GM19324 (cell line): Measurements from ENCODE around the gene GNG7.
"Not testable (repeated sequence)": the region's sequence is repeated elsewhere in the genome, so short reads cannot be mapped to it uniquely, and the experiment has no call there.

Experiments
- ATAC-seq: cut with Tn5 transposase; IDR thresholded peaks from one replicate; pipeline ENCODE4 v1.9.1; 2021; ENCODE audit warnings: mild to moderate bottlenecking, moderate library complexity; ENCODE audit not compliant: unreplicated experiment, low FRiP score

Gene GNG7

DNA sequence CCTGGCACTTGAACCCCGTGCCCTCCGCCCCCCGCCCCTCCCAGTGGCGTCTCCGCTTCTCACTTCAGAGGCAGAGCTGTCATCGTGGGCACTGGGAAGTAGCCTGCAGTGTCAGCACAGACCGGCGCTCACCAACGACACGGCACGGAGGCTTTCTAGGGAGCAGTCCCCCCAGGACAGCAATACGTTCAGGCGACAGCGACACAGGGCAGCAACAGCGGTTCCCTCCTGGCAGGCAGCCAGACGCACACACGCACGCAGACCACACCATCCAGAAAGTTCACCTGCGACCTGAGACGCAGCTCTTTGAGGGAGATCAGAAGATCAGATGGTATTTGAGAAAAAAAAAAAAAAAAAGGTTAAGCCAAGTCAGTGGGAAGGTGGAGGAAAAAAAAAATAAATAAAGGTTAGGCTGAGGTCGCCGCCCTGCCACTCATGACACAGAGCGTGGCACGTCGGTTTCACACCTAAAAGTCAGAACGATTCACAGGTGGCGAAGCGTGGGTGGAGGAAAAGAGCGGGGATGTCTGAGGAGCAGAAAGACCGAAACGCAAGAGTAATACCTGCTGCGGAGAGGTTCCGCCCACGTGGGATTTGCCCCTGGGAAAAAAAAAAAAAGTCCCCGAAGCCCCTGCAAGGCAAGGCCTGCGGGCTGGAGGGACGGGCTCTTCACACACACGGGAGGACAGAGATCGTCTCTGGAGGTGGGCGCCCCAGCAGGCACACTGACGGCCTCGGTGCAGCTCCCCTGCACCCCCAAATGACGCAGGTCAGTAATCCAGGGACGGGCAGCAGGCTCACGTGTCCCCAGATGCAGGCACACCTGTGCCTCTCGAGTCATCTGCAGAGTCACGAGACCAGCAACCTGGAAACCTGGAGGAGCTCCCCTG lies 94.5 kb downstream of the GNG7 start:
- peak; percentile 54 for ATAC-seq

DNA sequence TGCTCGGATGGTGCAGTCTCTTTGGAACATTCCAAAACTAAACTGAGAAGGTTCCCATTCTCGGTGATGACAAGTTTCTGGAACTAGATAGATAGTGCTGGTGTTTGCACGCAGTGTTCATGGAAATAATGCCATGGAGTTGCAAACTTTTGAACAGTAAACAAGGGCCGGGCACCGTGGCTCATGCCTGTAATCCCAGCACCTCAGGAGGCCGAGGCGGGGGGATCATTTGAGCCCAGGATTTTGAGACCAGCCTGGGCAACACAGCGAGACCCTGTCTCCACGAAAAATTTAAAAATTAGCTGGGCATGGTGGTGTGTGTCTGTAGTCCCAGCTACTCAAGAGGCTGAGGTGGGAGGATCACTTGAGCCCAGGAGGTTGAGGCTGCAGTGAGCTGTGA lies 95.7 kb downstream of the GNG7 start:
- ATAC-seq, result not testable (repeated sequence)

DNA sequence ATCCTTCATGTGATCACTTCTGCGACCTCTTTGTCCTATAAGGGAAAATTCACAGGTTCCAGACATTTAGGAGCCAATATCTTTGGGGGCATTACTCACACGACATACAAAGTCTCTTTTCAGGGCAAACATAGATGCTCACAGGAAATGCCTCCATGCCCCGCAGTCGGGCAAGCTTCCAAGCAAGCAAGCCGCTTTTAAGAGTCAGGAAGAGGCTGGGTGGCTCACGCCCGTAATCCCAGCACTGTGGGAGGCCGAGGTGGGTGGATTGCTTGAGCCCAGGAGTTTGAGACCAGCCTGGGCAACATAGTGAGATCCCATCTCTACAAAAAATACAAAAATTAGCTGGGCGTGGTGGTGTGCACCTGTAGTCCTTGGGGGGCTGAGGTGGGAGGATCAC lies 96.6 kb downstream of the GNG7 start:
- not testable (repeated sequence) for ATAC-seq

DNA sequence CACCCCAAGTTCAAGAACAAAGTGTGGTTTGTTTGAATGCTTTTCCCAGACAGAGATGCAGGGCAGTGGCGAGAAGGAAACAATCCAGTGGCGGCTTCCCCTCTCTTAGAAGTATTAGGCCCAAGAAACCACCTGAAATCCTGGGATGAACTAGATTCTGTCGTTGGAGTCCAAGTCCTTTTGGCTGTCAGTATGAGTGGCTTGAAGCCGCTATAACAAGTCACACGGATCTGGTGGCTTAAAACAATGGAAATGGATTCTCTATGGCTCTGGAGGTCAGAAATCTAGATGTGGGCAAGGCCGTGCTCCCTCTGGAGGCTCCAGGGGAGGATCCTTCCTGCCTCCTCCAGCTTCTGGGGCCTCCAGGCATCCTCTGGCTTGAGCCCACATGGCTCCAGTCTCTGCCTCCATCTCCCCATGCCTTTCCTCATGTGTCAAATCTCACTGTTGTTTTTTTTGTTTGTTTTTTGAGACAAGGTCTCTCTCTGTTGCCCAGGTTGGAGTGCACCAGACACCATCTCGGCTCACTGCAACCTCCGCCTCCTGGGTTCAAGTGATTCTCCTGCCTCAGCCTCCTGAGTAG lies 97.7 kb downstream of the GNG7 start:
- no peak for ATAC-seq

DNA sequence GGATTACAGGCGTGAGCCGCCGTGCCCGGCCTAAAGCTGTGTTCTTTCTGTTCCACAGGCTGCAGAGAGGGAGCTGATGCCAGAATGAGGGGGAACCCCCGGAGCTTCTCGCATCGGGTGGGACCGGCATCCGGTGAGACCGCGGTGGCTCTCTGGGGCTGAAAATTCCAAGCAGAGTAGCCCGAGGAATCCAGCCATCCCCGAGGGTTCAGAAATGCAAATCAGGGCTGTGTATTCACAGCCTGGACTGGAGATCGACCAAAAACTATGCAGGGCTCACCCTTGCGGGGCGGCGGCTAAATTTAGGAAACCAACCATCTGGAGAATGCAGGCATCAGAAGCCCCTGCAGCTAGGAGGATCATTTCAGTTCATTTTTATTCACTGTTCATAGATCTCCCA lies 99.2 kb downstream of the GNG7 start:
- no peak for ATAC-seq

DNA sequence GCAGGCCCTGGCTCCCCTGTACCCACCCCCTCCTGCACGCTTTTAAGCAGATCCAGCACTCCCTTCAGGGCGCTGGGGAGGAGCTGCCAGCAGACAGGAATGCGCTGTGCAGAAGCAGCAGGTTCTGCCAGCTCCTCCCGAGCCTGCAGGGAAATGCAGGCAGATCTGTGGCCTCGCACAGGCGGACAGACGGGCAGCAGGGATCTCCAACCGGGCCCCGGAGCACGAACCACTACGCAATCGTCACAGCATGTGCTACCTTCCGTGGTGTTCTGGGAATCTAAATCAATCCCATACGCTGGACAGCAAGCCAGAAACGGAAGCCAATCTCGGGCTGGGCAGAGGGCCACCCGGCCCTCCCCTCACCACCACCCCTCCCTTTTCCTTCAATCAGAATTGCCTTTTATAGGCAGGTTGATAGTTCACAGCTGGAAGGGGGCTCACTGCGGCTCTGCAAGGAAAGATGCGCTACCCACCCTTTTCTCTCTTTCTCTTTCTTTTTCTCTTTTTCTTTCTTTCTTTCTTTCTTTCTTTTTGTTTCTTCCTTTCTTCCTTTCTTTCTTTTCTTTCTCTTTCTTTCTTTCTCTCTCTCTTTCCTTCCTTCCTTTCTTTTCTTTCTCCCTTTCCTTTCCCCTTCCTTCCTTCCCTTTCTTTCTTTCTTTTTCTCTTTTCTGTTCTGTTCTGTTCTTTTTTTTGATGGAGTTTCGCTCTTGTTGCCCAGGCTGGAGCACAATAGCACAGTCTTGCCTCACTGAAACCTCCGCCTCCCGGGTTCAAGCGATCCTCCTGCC lies 99.9 kb downstream of the GNG7 start:
- no peak for ATAC-seq

DNA sequence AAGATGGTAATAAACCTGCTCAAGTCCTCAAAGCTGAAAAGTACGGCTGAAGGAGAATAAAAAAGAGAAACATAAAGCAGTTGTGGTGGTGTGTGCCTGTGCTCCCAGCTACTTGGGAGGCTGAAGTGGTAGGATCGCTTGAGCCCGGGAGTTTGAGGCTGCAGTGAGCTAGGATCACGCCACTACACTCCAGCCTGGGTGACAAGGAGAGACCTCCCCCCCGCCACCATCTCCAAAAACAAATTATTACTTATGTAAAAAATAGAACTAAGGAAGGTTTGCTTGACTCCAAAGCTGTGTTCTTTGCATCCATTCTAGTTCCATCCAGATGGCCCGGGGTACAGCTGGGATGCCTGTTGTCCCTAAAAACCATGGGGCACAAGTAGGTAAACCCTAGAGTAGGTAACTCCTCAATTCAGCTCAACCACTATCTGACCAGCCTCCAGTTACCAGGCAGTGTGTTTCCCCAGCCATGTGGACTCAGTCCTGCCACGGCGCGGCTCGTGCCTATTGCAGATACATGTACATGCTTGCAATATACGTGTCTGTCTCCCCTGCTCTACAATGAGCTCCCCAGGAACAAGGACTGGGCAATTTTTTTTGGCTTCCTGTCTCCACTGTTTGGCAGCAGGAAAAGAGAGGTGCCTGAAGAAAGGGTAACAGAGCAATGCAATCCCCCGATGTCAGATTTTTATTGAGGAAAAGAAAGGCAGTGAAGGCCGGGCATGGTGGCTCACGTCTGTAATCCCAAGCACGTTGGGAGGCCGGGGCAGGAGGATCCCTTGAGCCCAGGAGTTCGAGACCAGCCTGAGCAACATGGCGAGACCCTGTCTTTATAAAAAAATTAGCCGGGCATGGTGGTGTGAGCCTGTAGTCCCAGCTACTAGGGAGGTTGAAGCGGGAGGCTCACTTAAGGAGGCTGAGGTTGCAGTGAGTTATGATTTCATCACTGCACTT lies 101.3 kb downstream of the GNG7 start:
- no peak for ATAC-seq

DNA sequence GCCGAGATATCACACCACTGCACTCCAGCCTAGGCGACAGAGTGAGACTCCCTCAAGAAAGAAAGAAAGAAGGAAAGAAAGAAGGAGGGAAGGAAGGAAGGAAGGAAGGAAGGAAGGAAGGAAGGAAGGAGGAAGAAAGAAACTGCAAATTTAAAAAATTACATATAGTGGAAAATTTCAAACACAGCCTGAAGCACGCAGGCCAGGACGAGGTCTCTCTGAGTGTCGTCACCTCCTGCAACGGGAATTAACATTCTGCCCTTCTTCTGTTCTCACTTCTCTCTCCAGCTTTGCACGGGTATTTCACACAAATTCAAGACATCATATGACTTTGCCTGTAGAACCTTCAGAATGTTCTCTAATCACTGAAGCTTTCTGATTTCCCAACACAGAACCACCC lies 108.2 kb downstream of the GNG7 start:
- no peak for ATAC-seq

DNA sequence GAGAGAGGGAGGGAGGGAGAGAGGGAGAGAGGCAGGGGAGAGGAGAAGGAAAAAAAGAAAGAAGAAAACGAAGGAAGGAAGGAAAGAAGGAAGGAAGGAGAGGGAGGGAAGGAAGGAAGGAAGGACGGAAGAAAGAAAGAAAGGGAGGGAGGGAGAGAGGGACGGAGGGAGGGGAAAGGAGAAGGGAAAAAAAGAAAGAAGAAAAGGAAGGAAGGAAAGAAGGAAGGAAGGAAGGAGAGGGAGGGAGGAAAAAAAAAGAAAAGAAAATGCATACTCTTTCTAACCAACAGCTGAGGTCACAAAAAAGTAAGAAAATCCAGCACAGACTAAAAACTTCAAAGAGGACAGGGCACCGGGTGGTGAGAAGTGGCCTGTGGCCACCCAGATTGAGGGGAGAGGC lies 109.7 kb downstream of the GNG7 start:
- no peak for ATAC-seq

DNA sequence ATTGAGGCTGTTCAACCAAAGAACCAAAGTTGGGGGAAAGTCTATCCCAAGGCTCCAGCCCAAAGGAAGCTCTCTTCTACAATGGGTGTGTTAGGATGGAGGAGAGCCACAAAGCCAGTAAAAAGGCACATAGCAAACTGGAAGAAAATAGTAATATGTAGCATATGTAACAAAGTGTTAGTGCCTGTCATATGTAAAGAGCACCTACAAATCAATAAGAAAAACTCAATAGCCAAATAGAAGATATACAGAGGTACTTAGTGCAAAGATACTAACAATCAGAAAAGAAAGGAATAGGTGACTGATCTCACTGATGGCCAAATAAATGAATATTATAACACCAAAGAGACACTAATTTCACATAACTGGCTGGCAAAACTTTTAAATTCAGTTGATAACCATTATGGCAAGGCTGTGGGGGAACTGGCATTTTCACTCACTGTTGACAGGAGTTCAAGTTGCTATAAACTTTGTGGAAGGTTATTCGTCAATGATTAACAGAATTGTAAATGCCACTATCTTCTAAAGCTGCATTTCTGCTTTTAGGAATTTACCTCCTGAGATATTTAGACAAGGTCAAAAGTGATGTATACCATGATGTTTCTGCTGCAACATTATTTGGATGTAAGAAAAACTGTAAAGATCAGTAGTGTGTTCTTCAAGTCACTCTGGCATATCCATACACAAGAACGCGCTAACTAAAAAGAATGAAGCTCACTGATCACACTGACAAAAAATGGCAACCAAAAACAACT lies 110.8 kb downstream of the GNG7 start:
- ATAC-seq, result no peak

DNA sequence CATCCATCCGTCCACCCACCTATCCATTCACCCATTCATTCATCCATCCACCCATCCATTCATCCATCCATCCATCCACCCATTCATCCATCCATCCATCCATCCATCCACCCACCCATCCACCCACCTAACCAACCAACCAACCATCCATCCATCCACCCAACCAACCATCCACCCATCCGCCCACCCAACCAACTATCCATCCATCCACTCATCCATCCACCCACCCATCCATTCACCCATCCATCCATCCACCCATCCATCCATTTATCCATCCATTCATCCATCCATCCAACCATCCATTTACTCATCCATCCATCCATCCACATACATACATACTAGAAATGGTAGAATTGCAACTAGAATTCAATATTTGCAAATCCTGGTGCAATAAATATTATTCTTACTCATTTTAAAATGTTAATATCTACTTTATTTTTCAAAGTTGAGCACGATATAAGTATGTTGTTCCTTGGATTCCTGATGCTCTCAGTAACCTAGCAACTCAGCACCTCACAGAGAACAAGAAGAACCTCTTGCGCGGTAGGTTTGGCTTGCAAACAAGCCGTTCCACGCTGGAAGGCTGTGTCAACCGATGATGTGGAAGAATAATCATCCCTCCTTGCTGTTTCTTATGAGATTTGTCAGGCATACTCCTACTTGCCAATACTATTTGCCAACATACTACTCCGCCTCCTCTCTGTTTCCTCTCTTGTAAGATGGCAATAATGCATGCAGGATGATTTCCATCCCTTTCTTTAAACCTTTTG lies 111.7 kb downstream of the GNG7 start:
- no peak for ATAC-seq

DNA sequence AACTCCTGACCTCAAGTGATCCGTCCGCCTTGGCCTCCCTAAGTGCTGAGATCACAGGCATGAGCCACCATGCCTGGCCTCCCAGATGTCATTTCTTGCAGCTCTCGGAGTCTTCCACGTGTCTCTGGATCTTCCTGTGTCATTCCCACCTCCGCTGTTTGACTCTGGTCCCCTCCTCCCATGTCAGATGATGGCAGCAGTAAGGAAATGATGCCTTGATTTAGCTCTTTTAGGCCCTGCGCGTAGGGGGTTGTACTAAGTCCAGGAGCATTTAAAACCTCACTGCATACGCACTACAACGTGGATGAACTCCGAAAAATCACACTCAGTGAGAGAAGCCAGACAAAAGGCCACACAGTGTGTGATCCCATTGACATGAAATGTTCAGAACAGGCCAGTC lies 113.1 kb downstream of the GNG7 start:
- ATAC-seq, result no peak

DNA sequence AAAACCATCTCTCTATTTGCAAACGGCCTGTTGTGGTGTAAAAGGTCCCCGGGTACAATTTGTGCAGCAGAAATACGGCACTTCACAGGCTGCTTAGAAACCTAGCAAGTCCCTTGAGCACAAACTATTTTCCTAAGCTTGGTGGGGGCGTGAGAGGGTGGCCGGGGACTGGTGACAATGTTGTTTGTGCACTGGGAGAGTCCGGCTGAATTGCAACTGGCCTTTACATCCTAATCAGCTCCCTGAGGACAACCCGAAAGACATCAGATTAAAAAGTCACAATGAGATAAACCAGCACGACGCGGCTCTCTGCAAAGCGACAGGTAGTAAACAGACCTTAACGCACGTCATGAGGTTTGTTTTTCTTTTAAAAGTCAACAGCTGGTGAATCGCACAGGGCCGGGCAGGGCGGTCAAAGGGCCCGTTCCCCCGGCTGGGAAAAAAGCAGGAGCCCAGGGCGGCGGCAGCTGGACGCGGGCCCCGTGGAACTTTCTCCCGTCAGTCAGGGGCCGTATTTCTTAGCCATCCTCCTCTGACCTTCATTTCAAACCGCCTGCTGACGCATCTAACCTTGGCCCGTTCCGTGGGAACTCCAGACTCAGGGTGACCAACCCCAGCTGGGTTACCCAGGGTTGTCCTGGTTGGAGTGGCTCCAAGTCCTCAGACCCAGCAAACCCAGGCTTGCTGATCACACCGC lies 114.3 kb downstream of the GNG7 start:
- no peak for ATAC-seq

DNA sequence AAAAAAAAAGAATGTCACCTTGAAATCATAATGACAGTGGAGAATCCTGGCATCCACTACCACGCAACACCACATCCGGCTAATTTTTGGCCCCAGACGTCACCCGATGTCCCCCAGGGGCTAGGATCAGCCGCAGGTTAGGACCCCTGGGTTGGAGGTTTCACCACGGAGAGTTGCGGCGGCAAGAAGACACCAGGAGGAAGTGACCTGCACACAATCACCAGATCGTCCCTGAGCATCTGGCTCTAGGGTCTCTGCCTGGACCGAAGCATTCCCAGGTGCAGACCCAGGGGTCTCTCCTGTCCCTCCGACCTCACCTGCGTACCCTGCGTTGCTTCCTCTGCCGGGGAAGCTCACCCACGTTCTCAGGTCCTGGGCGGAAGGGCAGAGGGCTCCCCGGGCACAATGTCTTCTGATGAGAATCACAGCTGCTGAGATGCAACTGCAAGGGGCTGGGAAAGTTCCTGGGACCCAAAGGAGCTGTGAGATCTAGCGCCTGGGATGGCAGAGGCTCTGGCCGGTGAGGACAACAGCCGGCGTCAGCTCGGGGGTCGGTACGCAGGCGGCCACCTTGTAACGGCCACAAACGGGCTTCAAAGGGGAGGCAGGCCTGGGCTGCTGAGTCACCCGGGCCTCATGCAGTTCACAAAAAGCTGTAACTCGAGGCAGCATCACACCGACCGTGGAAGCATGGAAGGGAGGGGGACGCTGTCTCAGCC lies 115.3 kb downstream of the GNG7 start:
- ATAC-seq, result no peak

DNA sequence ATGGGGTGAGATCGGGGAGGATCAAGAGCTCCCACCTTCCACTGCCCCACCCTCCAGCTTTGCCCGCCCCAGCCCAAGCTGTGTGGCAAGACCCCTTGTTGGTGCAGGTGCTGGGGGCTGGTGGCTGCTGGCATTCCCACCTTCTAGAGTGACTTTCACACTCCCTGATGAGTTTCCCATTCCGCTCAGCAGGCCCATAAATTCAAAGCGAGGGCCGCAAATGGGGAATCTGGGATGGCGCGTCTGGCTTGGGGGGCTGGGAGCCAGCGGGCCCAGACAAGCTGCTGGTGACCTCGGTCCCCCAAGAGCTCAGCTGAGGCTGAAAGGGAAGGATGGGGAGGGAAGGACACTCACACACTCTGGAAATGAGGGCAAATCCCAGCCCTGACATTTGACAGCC lies 116.3 kb downstream of the GNG7 start:
- no peak for ATAC-seq

DNA sequence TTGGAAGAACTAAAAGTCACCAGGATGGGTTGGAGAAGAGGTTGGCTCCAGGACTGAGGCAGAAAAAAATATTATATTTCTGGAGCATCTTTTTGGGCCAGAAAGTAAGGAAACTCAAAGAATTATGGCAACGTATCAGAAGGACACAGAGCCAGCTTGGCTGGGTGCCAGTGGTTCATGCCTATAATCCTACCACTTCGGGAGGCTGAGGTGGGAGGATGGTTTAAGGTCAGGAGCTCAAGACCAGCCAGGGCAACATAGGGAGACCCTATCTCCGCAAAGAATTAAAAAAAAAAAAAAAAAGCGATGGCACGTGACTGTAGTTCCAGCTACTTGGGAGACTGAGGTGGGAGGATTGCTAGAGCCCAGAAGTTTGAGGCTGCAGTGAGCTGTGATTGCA lies 118.5 kb downstream of the GNG7 start:
- no peak for ATAC-seq
